GM21717 (cell line): Measurements from ENCODE around the gene OLIG1.

Experiments
- ATAC-seq: cut with Tn5 transposase; IDR thresholded peaks from one replicate; pipeline ENCODE4 v1.9.1; 2021; ENCODE audit warnings: mild to moderate bottlenecking, moderate library complexity; ENCODE audit not compliant: unreplicated experiment

Gene OLIG1

DNA sequence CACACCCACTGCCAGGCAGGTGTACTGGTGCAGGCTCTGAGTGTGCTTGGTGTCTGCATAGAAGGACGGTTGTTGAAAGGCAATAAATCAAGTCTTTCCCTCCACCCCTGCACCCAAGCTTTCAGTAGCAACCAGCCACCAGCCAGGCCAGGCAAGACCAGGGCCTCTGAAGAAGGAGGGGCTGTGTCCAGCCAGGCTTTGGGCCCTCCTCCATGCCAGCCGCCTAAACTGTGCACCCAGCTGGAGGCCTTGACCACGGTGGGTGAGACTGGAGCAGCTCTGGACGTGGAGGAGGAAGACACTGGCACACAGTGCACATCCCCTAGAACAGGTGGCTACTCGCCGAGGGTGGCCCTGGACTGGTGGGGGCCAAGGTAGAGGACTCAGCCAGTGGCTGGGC, 39.3 kb upstream of the OLIG1 start:
- no peak for ATAC-seq

DNA sequence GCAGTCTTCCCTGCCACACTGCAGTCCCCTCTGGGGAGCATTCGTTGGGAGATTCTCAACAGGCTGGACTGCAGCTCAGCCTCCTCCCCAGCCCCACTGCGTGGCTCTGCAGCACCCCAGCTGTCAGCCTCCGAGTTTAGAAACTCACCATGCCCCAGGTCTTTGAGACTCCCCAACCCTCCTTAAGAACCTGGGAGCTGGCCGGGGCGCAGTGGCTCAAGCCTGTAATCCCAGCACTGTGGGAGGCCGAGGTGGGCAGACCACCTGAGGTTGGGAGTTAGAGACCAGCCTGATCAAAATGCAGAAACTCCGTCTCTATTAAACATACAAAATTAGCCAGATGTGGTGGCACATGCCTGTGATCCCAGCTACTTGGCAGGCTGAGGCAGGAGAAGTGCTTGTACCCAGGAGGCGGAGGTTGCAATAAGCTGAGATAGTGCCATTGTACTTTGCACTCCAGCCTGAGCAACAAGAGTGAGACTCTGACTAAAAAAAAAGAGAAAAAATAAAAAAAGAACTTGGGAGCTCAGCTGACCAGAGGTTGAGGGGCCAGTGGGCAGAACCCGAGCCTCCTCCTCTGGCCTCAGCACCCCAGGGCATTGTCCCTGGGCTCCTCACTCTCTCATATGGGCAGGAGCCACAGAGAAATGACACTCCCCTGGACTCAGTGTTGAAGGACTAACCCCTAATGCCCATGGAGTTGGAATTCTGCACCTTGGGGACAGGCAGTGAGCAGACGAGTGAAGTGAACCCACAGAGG, 38.6 kb upstream of the OLIG1 start:
- ATAC-seq = no peak

DNA sequence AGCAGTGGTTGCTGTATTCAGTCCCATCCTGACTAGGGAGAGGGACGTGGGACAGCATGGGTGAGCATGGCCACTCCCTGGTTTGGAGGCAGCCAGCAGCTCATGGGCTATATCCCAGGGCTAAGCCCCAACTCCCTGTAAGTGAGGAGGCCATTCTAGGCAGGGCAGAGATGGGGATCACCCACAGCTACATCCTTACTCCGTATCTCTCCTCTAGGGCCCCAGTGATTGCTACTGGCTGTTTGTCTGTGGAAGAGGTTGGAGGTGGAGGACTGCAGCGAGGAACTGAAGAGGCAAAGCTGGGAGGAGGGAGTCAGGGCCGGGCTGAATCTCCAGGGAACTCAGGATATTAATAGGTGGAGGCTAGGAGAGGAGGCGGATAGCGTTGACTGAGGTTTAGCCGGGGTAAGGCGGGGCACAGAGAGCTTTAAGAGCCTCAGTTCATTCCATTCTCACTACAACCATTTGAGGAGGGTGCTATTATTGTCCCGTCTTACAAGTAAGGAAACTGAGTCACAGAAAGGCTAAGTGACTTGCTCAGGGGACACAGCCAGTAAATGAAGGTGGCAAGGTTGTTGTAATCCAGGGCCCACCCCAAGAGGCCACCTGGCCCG, 37.4 kb upstream of the OLIG1 start:
- ATAC-seq = no peak

DNA sequence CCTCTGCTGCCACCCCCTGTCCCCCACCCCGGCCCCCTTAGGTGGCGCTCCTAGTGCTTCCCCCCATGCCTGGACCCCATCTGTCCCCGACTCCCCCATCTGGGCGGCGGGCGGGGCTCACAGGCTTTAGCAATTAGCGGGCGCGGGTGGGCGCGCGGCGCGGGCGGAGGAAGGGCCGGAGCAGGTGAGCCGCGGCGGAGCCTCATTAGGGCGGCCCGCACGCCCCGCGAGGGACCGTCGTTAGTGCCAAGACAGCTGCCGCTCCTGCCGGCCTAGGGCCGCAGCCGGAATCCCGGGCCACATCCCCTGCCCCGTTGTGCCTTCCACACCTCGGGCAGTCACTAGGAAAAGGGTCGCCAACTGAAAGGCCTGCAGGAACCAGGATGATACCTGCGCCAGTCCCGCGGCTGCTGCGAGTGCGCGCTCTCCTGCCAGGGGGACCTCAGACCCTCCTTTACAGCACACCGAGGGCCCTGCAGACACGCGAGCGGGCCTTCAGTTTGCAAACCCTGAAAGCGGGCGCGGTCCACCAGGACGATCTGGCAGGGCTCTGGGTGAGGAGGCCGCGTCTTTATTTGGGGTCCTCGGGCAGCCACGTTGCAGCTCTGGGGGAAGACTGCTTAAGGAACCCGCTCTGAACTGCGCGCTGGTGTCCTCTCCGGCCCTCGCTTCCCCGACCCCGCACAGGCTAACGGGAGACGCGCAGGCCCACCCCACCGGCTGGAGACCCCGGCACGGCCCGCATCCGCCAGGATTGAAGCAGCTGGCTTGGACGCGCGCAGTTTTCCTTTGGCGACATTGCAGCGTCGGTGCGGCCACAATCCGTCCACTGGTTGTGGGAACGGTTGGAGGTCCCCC, 36.6 kb upstream of the OLIG1 start:
- ATAC-seq = no peak

DNA sequence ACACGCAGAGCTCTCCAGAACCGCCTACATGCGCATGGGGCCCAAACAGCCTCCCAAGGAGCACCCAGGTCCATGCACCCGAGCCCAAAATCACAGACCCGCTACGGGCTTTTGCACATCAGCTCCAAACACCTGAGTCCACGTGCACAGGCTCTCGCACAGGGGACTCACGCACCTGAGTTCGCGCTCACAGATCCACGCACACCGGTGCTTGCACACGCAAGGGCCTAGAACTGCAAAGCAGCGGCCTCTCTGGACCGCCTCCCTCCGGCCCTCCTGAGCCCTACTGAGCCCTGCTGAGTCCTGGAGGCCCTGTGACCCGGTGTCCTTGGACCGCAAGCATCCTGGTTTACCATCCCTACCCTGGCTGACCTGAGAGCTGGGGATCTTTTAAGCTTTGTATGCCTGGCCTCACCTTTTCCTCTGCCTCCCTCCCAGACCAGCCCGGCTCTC, 36.0 kb upstream of the OLIG1 start:
- no peak for ATAC-seq

DNA sequence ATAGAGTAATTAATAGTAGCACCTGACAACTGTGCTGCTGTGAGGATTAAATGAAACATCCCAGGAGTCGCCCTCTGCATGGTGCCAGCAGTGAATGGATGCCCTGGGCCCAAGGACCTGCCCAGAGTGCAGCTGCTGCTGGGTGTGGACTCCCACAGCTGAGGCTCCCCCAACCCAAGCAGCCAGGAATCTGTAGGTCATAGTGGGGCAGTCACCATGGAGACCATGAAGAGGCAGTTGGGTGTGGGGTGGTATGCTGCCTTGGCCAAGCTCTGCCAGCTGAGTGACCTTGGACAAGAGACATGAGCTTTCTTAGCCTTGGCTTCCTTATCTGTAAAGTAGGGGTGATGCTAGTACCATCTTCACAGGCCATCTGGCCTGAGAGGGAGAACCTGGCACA, 34.8 kb upstream of the OLIG1 start:
- ATAC-seq = no peak

DNA sequence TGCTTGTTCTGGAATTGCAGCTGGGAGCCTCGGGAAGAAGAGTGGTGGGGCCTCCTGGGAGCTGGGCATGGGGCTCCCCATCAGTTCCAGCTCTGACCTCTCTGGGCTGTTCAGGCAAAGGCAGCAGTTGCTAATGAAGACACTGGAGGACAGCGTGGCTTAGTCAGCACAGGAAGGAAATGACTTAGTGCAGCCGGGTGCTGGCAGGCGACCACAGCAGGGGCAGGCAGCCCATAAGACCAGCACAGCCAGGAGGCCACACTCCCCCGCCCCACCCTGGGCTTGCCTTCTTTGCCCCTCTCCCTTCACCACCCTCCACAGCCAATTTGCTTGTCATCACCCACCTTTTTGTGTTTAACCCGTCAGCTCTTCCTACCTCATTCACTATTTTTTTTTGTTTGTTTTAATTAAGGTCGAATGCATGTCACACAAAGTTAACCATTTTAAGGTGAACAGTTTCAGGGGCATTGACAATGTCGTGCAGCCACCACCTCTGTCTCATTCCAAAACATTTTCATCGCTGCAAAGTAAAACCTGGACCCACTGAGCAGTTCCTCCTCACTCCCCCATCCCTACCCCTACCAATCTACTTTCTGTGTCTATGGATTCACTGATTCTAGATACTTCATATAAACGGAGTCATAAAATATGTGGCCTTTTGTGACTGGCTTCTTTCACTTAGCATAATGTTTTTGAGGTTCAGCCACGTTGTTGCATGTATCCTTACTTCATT, 33.3 kb upstream of the OLIG1 start:
- ATAC-seq = no peak

DNA sequence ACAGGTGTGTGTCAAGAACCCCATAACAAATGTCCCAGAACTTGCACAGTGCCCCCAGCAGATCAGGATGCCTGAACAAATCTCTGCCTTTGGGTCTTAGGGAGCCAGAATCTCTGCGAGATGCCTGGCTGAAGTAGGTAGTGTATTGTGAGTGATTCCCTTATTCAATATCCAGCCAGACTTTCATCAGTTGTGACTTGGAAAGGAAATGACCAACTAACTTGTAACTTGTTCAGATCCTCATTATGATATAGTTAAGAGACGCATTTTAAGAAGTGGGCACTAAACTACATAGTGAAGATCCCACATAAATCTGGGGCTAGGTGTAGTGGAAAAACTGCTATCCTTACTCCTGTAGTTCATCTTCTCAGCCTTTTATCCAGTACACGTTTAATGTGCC, 32.4 kb upstream of the OLIG1 start:
- no peak for ATAC-seq

DNA sequence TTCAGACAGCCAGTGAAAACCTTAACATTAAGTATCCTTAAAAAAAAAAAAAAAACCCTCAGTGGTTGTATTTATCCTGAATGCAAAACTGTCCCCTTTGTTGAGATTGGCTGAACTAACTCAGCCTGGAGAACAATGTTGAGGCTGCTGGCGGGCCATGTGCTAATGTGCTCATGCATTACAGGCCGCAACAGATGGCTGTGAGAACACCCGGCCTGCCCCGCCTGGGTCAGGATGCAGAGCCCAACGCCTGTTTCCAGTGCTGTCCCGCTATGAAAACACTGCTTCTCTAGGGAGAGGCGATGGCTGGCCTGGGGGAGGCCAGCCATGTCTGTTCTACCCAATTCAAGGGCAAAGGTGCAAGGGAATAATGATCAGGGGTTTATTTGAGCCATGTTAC, 30.4 kb upstream of the OLIG1 start:
- ATAC-seq = no peak

DNA sequence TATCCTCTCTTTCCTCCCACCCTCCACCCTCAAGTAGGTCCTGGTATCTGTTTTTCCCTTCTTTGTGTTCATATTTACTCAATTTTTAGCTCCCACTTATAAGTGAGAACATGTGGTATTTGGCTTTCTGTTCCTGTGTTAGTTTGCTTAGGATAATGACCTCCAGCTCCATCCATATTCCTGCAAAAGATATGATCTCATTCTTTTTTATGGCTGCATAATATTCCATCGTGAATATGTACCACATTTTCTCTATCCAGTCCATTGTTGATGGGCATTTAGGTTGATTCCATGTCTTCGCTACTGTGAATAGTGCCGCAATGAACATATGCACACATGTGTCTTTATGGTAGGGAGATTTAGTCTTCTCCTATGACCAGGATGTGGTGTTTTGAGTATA, 29.7 kb upstream of the OLIG1 start:
- no peak for ATAC-seq

DNA sequence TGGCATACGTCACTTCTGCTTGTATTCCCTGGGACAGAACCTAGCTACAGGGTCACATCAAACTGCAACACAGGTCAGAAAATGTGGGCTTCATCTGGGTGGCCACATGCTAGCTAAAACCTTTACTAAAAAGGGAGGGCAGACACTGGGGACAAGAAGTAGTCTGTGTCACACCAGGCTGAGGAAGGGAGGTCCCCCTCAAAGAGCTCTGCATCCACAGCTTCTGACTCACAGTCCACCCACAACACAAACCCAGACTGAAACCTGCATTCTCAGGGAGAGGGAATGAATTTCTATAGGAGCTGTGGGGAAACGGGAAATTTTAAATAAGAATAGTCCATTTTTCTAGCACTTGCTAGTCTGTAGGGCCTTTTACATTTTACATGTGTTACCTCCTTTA, 28.0 kb upstream of the OLIG1 start:
- ATAC-seq = no peak

DNA sequence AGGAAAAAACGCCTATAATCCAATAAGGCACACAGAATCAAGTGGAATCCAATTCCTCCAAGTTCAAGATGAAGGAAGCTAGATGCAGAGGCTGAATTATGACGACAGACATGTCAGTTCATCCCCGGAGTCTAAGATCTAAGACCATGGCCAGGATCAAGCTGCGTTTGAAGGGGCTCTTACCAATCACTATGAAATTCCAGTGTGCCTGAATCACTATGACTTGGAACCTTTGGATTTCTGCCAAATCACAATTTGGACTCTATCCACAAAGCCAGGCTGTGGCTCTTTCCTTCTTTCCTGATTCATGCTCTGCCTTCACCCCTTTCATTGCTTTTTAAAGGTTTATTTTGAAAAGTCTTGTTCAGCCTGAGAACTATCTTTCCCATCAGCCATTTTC, 27.1 kb upstream of the OLIG1 start:
- ATAC-seq = no peak

DNA sequence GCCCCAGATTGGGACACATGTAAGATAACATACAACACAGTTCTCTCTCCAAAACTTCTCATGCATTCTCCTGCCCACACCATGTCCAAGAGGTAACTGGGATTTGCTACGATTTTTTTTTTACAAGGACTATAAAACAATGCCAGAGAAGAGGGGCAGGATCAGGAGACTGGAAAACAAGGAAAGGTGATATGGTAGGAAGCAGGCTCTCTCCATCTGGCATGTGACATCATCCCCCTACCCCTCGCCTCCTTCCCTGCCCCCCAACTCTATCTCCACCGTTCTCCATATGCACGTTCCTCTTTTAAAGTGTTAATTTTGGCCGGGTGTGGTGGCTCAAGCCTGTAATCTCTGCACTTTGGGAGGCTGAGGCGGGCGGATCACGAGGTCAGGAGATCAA, 23.5 kb upstream of the OLIG1 start:
- no peak for ATAC-seq

DNA sequence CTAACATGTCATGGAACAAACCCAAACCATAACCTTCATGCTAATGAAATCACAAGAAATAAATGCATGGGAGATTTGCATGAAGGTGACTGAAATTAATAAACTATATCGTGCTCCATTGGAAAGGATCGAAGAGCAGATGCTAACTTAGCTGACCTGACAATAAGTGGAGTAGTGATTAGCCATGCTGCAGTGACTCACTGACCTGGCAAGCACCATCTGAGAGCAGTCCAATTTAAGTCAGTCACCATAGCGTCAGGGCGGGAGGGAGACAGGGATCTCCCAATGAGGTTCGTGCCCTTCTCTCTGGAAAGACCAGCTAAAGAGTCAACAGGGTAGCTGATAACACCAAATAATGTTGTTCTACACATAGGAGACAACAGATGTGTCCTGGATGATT, 22.7 kb upstream of the OLIG1 start:
- ATAC-seq = no peak

DNA sequence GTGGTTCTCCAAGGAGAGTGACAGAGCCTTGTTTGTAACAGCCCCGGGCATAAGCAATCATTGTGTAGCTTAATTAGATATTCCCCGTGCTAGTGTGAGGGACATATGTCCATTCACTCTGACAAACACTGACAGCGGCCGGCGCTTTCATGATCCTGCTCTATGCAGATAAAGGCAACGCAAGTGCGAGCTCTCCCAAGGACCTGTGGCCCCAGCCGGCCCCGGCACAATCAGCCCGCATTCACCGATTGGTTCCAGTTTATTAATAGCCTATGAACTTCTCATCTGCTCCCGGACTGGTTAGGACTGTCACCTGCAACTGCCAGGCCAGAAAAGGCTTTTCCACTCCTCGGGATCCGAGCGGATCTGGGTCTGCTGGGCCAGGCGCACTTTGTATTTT, 18.0 kb upstream of the OLIG1 start:
- ATAC-seq = no peak

DNA sequence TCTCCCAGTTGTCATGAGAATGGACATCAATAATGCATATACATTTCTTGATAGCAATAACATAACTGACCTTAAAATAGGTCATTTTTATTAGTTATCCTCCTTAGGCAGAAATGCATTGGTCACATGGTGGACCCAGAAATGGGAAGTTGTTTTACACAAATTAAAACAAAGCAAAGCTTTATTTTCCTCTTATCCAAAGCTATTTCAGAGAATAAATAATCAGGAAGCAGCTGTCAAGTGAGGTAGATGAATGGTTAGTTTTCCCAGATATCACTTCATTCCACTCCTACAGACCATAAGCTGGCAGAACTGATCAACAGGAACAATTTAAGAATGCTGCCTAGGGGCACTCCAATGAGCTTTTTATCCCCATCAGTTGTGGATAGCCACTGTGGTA, 16.0 kb upstream of the OLIG1 start:
- ATAC-seq = no peak

DNA sequence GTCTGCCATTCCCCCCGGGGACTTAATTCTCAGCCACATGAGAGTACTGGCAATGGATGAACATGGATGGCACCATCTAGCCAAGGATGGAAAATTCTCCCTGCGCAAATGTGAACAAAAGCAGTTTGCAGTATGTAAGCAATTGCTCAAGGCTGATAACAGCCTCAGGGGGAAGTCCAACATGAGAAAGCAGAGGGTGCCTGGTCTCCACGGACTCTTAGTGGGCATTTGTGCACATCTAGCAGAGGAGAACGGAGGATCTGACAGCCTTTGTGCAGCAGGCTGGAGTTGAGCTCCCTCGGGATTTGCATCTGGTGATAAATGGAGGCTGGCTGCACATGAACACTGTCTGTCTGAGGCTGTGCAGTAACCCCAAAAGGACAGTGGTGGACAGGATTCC, 13.9 kb upstream of the OLIG1 start:
- ATAC-seq = no peak

DNA sequence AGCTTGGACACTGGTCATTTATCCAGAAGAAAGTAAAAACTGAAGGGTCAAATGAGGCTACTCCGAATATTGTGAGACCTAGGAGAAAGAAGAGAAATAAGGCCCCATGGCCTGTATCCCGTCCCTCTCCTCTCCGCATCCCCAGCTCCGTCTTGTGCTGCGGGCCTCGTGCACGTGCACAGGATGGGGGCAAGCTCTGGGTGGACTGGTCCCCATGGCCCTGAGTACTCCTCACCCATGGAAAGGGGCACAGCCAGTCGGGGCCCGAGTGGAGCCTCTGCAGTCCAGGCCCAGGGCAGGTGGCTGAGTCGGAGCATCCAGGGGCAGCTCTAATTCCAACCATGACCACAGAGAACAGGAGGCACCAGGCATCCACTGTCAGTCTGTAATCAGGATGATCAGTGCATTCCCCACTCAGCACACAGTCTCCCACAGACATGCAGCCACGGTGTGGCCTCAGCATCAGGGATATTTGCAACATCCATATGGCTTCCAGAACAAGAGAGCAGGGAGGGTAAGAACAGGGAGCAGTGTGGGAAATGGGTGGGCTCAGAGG, 12.5 kb upstream of the OLIG1 start:
- no peak for ATAC-seq

DNA sequence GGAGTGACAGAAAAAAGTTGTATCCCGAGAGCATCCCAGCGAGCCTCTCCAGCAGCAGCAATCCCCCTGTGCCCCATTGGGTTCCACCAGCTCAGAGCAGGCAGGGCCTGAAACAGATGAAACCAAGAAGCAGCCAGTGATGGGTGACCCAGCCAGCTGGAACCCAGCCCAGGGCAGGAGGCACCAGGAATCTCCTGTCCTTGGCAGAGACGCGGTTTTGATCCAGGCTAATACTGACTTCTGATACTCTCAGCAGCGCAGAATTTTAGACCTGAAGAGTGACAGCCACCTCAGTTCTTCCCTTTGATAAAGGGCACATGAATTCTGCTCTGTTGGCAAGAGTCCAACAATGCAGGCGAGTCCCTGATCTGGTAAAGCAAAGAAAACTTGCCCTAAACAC, 11.4 kb upstream of the OLIG1 start:
- no peak for ATAC-seq

DNA sequence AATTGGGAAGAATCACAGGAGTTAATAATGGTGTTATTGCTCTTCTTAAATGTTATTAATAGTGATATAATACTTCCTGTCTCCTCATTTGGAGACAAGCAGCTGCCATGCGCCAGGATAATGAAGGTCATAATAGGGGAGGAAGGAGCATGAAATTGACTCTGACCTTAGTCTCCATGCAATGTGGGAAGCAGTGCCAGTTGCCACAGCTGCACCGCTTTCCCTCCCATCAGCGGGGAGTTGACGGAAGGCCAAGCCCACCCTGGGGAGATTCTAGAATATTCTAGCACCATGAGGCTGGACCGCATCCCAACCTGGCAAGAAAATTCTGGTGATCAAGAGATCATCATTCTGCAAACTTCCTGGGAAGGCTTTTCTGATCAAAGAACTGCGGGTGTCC, 11.0 kb upstream of the OLIG1 start:
- no peak for ATAC-seq

DNA sequence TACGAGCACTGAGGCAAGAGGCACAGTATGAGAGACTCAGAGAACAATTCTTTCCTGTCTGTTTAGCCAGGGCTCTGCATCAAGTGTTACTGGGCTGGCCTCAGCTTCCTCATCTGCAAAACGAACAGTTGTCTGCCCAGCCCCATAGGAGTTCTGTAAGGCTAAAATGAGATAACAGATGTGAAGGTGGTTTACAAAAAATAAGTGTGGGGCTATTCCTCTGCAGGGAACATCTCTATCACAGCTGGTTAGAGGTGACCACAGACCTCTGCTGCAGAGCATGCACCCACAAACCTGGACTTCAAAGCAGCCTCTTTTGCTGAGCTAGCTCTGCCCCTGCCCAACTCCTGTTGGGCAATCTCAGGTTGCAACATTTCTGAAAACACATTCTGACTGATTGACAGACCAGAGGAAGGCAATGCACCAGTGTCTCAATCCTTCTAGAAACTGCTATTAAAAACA, 10.5 kb upstream of the OLIG1 start:
- no peak for ATAC-seq
